Body of pancreas (tissue), 4 donors: Measurements from ENCODE around the gene ATP9B.

Experiments
- CTCF ChIP-seq, 7 experiments: fragments of 450-650 bp in 4 of 7; fragments of 200-600 bp in 3 of 7; sonication (generic) in 3 of 7; IDR thresholded peaks; one replicate each; pipeline ENCODE4 v1.5.1; 2016 to 2019; ENCODE audit warnings: antibody characterized with exemption in 7 of 7
- POLR2A ChIP-seq, 3 donors: fragments of 450-650 bp; IDR thresholded peaks; one replicate each; pipeline ENCODE4 v1.6.1; 2016; ENCODE audit warnings: antibody characterized with exemption in 3 of 3, mild to moderate bottlenecking in 2 of 3

GRCh38 chr18:79385326-79385707 lies 316.1 kb downstream of the ATP9B start:
- TF ChIP-seq CTCF (IDR thresholded peaks at IDR 0.05) (no peak), POLR2A (IDR thresholded peaks at IDR 0.05) (no peak)
